Type B pancreatic cell (in vitro differentiated cells): ENCODE results near the gene ZMYND19. TPM values are rescaled to one million over a fixed set of nuclear protein-coding genes. Genes with fewer than 3 reads are reported as not detected.

ENCODE experiments used
- DNase-seq: peaks from one replicate; pipeline ENCODE4 v3.0.0; 2021; ENCODE audit warnings: mixed read lengths; ENCODE audit not compliant: unreplicated experiment; ENCODE audit errors: extremely low spot score
- H3K27ac Mint-ChIP-seq: 2 replicates; pipeline ENCODE4 v1.8.0; 2021; ENCODE audit warnings: mild to moderate bottlenecking, mixed read lengths
- H3K27me3 Mint-ChIP-seq: 2 replicates; pipeline ENCODE4 v1.8.0; 2021; ENCODE audit warnings: mixed read lengths
- H3K36me3 Mint-ChIP-seq: 2 replicates; pipeline ENCODE4 v1.8.0; 2021; ENCODE audit warnings: mixed read lengths
- H3K4me1 Mint-ChIP-seq: one replicate; pipeline ENCODE4 v1.8.0; 2021; ENCODE audit warnings: mixed read lengths; ENCODE audit not compliant: unreplicated experiment
- H3K4me3 Mint-ChIP-seq: 2 replicates; pipeline ENCODE4 v1.8.0; 2021; ENCODE audit warnings: mild to moderate bottlenecking, mixed read lengths
- H3K9me3 Mint-ChIP-seq: 2 replicates; pipeline ENCODE4 v1.8.0; 2021; ENCODE audit warnings: mixed read lengths
- long read RNA-seq: library from polyadenylated mRNA; unstranded; transcript quantifications from one replicate; pipeline ENCODE4 v2.0.0, GENCODE V29; 2020
- total RNA-seq: library from RNA; stranded (reverse); gene quantifications from 2 replicates; pipeline ENCODE4 v1.2.1, GENCODE V29; 2021; ENCODE audit warnings: low replicate concordance
- TF ChIP-seq, protein P1 (sequence below): fragments of 200-600 bp; sonication (generic); conservative IDR thresholded peaks from 2 replicates; pipeline ENCODE4 v1.5.0; 2021; ENCODE audit warnings: antibody characterized with exemption, mild to moderate bottlenecking

Gene ZMYND19
- 41.7 and 45.3 TPM in 2 replicates for total RNA-seq
- long read RNA-seq, partial matches to known transcripts, result 0 of 2 reads
- long read RNA-seq, other reads (novel, unspliced or antisense), result 2 of 2 reads

DNA sequence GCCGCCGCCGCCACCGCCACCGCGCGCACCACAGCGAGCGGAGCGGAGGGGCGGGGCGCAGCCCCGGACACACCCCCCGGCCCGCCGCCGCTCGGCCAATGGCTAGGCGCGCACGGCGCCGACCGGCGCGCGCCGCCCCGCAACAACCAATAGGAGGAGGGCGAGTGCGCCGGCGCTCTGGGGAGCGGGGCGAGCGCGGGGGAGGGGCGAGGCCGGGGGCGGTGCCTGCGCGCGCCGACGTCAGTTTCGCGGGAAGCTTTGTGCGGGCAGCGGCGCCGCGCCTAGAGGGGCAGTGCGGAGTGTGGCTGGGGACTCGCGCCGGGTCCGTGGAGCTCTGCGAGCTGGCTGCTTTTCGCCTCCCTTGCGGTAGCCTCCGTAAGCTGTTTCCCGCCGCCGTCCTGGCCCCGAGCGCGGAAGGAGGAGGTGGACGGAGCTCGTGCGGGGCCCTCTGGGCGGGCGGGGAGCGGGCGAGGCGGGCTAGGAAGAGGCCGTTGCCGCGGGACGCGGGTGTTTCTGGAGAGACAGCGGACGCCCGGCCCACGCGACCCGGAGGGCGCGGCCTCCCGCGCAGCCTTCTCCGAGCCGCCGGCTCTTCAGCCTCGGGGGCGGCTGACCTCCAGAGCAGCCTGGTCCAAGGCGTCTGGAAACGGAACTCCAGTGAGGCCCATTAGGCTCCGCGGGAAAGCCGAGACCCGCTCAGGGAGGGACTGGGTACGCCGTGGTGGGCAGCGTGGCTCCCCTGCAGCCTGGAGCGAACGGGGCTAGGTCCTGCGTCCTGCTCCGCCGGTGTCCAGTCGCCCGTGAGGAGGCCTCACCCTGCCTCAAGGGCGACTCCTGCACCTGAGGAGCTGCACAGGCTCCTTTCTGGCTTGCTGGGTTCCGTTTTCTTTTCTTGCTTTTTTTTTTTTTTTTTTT, at the start of gene ZMYND19:
TSS of gene ZMYND19 (minus strand) at position 44 of the 915 bp plus-strand sequence. CDS start 249 bp downstream, outside the sequence.
- peak; percentile 95 for DNase-seq
- Mint-ChIP-seq H3K4me1 (no peaks in the 10 kb centered on the region), H3K27me3 (no peaks in the 10 kb centered on the region), H3K27ac (peak within 1 kb of the TSS; percentile 96), H3K9me3 (no peaks in the 10 kb centered on the region), H3K4me3 (peak within 1 kb of the TSS; percentile 94), H3K36me3 (peaks cover 6% of the 10 kb centered on the region)
- TF ChIP-seq, protein P1, sequence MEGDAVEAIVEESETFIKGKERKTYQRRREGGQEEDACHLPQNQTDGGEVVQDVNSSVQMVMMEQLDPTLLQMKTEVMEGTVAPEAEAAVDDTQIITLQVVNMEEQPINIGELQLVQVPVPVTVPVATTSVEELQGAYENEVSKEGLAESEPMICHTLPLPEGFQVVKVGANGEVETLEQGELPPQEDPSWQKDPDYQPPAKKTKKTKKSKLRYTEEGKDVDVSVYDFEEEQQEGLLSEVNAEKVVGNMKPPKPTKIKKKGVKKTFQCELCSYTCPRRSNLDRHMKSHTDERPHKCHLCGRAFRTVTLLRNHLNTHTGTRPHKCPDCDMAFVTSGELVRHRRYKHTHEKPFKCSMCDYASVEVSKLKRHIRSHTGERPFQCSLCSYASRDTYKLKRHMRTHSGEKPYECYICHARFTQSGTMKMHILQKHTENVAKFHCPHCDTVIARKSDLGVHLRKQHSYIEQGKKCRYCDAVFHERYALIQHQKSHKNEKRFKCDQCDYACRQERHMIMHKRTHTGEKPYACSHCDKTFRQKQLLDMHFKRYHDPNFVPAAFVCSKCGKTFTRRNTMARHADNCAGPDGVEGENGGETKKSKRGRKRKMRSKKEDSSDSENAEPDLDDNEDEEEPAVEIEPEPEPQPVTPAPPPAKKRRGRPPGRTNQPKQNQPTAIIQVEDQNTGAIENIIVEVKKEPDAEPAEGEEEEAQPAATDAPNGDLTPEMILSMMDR, result no peak

DNA sequence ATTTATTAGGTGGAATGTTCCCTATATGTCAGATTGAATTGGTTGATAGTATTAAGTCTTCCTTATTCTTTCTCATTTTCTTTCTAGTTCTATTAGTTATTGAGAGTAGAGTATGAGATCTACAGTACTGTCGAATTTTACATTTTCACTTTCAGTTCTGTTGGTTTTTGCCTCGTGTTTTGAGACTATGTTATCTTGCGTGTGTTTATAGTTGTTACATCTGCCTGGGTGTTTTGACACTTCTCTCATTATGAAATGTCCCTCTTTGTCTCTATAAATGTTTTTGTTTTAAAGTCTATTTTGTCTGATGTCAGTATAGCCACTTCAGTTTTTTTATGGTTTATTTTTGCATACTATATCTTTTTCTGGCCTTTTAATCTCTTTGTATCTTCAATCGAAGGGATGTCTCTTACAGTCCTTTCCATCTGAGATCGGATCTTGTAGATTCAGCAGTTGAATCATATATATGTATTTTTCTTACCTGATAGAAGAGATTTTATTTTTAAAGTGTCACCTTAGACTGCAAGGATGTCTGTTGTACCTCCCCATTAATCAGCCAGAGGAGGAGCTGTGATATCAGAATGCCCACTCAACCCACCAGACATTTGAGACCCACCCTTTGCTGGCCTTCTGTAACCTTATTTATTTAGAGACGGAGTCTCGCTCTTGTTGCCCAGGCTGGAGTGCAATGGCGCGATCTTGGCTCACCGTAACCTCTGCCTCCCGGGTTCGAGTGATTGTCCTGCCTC, 49.2 kb upstream of the ZMYND19 start:
- Mint-ChIP-seq H3K27ac (no peak overlapping the region), H3K4me3 (no peak overlapping the region)

DNA sequence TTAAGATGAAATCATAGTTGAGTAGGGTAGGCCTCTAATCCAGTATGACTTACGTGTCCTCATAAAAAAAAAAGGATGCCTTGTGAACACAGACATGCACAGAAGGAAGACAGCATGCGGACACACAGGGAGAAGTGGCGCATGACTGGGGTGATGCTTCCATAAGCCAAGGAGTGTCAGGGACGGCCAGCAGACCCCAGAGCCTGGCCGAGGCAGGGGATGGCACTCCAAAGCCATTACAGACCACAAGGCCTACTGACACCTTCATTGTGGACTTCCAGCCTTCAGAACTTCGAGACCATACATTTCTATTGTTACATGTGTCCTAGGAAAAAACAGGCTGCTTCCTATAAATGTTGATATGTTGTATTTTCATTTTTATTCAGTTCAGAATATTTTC, 48.4 kb upstream of the ZMYND19 start:
- Mint-ChIP-seq H3K9me3 (no peaks in the 10 kb centered on the region), H3K4me3 (no peak overlapping the region), H3K4me1 (peaks cover 19% of the 10 kb centered on the region), H3K27ac (no peak overlapping the region), H3K27me3 (no peaks in the 10 kb centered on the region), H3K36me3 (peaks cover 24% of the 10 kb centered on the region)
- TF ChIP-seq, protein P1, result no peak
- DNase-seq, result no peak

More for the DNA sequence above, 49.2 kb upstream of the ZMYND19 start:
- Mint-ChIP-seq H3K36me3 (peaks cover 28% of the 10 kb centered on the region), H3K4me1 (peaks cover 17% of the 10 kb centered on the region), H3K27me3 (no peaks in the 10 kb centered on the region), H3K9me3 (no peaks in the 10 kb centered on the region)
- DNase-seq, result no peak
- TF ChIP-seq, protein P1, result no peak

DNA sequence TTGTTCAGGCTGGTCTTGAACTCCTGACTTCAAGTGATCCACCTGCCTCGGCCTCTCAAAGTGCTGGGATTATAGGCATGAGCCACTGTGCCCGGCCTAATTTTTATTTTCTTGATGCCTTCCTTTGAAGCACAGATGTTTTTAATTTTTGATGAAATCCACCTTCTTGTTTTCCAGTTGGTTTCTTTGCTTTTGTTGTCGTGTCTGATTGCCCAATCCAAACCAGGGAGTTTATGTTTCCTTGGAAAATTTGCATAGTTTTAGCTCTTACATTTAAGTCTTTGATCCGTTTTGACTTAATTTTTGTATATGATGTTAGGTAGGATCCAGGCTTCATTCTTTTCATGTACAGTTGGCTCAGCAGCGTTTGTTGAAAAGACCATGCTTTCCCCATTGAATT, 43.7 kb upstream of the ZMYND19 start:
- Mint-ChIP-seq H3K36me3 (peaks cover 7% of the 10 kb centered on the region), H3K27ac (no peak overlapping the region), H3K9me3 (no peaks in the 10 kb centered on the region), H3K27me3 (no peaks in the 10 kb centered on the region), H3K4me1 (peaks cover 26% of the 10 kb centered on the region), H3K4me3 (no peak overlapping the region)
- no peak for DNase-seq
- TF ChIP-seq, protein P1, result no peak

DNA sequence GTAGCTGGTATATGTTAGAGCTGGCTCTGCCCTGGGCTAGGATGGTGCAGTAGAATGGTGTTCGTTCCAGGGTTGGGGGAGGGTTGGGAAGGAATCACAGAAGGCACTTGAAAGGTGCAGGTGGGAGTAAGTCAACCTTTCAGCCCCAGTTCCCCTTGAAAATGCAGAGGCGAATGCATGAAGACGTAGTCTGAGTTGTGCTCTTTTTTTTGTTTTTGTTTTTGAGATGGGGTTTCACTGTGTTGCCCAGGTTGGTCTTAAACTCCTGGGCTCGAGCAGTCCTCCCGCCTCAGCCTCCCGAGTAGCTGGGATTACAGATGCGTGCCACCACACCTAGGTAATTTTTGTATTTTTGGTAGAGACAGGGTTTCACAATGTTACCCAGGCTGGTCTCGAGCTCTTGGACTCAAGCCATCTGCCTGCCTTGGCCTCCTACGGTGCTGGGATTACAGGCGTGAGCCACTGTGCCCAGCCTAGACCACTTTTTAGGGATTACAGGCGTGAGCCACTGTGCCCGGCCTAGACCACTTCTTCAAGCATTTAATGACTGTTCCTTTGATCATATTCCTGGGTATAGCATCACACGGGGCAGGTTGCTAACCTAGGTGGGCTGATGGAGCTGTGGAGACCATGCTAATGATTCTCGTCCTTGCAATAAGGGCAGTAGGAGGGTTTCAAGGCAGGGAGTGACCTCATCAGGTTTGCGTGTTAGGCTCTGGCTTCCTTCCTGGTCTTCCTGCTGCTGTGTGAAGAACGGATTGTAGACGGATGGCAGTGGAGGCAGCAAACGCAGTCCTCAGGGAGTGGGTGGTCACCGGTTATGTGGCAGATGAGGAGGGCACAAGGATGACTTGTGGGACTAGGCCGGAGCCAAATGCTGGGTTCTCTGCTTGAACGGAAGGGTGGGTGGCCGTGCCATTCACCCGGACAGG, 42.2 kb upstream of the ZMYND19 start:
- H3K4me3 Mint-ChIP-seq, result no peak overlapping the region
- H3K27ac Mint-ChIP-seq, result no peak overlapping the region
- H3K4me1 Mint-ChIP-seq, result peaks cover 35% of the 10 kb centered on the region
- no peaks in the 10 kb centered on the region for H3K9me3 Mint-ChIP-seq
- H3K36me3 Mint-ChIP-seq, result peaks cover 16% of the 10 kb centered on the region
- TF ChIP-seq, protein P1, result no peak
- no peaks in the 10 kb centered on the region for H3K27me3 Mint-ChIP-seq
- no peak for DNase-seq
